GM12891 (cell line): ENCODE measurements around the gene TTC7B.

ENCODE experiments used
- PAX5 ChIP-seq: IDR thresholded peaks from 2 replicates; pipeline ENCODE4 v1.6.1; 2011; ENCODE audit warnings: low read length, moderate library complexity, mild to moderate bottlenecking; ENCODE audit not compliant: insufficient read depth, severe bottlenecking
- POLR2A ChIP-seq: IDR thresholded peaks from 2 replicates; pipeline ENCODE4 v1.6.1; 2011; ENCODE audit warnings: low read depth, low read length, control low read depth
- POLR2AphosphoS5 ChIP-seq: IDR thresholded peaks from 2 replicates; pipeline ENCODE4 v1.6.1; 2011; ENCODE audit warnings: low read depth, low read length, control low read depth
- TAF1 ChIP-seq: IDR thresholded peaks from 2 replicates; pipeline ENCODE4 v1.6.1; 2011; ENCODE audit warnings: low read depth, low read length, control low read depth

DNA sequence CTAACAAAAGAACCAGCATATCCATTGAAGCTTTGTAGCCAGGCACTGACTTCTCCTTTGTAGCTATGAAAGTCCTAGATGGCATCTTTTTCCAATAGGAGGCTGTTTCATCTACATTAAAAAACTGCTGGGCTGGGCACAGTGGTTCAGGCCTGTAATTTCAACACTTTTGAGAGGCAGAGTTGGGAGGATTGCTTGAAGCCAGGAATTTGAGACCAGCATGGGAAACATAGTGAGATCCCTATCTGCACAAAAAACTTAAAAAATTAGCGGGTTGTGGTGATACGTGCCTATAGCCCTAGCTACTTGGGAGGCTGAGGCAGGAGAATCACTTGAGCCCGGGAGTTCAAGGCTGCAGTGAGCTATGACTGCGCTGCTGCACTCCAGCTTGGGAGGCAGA, 251.7 kb downstream of the TTC7B start:
- TF ChIP-seq POLR2AphosphoS5 (no peak), POLR2A (no peak), TAF1 (no peak), PAX5 (no peak)
